Suppressor macrophage (primary cell): ENCODE results near the gene TMEM248.
"Not testable (repeated sequence)": the region's sequence is repeated elsewhere in the genome, so short reads cannot be mapped to it uniquely, and the experiment has no call there.

Experiments used
- DNase-seq, 4 experiments: peaks; one replicate each; pipeline ENCODE4 v3.0.0-alpha.2; 2020 to 2022

Gene TMEM248

DNA sequence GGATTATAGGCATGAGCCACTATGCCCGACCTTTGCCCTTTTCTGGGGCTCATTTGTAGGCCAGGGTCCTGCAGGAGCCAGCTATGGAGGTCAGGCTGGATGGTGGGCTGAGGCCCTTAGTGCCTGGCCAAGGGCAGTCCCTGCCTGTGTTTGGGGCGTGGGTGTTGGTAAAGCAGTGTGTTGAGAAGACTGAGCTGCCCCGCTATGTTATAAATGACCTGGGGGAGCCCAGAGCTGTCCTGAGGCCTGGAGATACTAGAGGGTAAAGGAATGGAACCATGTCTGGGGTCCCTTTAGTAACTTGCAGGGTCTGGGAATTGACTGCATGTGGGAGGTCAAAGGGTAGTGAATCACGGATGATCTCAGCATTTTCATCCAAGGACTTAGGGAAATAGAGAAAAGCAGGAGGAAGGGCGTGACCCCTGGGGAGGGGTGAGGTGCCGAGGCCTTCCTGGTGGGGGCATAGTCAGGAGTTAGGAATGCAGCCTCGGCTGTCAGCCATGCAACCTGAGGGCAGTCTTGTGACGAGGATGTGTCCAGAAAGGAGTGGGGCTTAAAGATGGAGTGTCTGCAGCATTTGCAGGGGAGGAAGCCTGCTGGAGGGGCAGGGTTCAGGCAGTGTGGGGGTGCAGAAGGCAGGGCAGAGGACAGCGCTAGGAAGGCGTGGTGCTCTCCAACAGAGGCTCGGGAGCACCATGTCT is 31.5 kb downstream of the TMEM248 start:
- DNase-seq = no peak

DNA sequence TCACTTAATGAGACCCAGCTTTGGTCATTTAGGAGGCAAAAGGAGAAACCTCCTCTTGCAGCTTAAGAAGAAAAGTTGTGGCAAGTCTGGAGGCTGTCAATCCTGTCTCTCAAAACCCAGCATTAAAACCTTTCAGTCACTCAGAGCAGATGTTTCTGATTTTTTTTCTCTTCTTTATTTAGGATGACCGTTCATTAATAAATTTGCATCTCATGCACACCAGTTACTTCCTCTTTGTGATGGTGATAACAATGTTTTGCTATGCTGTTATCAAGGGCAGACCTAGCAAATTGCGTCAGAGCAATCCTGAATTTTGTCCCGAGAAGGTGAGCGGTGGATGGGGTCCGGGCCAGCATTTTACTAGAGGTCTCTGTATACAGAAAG is 32.0 kb downstream of the TMEM248 start:
- no peak for DNase-seq

DNA sequence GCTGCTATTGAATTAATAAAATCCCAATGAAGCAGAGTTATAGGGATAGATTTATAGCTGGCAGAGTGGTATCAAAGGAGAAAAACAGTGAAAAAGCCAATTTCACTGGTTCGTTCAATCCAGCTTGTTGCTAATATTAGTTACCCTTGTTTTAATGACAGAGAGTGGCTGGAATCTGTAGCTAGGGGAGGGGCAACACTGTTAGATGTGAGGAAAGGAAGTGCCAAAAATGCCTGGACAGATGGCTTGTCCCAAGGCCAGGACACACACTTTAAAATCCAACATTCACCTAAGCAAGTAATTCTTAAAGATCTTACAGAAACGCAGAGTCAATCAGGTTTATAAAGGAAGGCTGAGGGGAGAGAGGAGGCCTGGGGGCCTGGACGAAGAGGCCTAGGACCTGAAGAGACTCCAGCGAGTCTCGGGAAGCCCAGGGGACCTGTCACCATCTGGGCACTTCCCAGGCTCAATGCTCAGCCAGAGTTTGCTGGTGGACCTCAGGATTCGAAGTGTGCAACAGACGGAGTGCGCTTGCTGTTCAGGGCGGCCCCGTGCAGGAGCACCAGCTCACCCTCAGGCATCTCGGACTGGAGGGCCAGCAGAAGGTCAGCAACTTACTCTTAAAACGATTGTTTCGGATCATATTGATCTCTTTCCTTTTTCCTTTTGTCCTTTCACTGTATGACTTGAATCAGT is 36.7 kb downstream of the TMEM248 start:
- DNase-seq = no peak

DNA sequence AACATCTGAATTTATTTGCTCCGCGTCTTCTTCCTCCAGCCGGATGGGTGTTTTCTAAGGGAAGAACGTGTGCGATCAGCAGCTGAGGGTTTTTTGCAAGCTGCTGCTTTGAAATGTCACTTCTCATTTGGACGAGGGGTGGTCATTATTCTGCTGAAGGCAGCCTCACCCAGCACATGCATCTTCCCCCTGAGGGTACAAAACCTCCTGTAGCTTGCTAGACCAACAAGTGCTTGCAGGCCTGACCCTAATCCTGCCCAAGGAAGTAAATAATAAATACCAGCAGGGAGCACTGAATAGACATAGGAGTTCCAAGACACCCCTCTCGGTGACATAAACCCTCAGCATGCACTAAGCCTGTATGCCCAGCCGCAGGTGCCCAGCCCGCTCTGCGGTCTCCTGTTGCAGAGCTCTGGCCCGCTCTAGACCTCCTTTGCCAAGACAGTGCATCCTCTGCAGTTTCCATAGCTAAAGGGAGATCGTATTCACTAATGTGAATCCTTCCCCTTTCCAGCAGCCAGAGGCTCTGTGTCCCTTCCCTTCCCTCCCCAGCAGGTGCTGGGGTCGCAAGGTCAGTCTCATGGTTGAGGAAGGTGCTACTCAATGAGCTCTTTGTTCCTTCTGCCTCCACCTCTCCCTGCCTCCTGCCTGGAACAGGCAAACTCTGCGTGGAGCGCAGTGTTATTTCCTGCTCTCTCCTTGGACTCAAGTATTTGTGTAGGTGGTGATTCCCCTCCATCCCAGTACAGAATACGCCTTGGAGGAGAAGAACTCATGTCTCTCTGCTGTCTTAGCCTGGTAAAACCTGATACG is 37.7 kb downstream of the TMEM248 start:
- DNase-seq = no peak

DNA sequence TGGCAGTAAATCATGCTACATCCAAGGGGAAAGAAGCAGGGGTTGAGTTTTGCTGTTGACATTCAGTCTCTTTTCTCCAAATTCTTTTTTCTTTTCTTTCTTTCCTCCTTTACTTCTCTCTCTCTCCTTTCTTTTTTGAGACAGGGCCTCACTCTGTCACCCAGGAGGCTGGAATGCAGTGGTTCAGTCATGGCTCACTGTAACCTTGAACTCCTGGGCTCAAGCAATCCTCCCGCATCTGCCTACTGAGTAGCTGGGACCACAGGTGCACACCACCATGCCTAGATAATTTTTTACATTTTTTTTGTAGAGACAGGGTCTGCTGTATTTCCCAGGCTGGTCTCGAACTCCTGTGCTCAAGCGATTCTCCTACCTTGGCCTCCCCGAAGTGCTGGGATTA is 39.2 kb downstream of the TMEM248 start:
- DNase-seq = no peak

DNA sequence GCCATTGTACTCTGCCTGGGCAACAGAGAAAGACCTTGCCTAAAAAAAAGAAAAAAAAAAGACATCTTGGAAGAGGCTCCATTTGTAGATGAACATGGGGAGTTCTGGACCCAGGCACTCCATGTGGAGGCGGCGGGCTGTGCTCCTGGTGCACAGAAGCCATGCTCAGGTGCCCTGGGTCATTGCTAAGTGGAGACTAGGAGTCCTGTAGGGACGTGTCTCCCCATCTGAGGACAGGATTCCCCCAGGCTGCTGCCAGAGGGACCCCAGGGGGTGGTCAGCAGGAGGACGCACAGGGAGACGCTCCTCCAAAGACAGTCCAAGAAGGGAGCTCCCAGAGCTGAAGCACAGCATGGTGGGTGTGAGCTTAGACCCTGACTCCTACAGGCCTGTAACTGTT is 40.1 kb downstream of the TMEM248 start:
- DNase-seq = no peak

DNA sequence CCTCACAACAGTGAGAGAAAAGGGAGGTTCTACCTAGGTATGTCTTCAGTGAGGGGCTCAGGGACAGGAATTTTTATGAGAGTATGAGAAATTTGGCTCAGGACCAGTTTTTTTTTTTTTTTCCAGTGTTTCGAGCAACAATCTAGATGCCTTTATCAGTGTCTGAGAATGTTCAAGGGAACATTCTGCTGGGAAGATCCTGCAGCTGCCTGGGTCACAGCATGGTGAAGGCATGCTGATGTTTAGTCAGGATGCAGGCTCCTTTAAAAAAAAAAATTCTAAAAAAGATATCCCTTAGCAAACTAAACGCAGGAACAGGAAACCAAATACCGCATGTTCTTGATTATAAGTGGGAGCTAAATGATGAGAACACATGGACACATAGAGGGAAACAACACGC is 43.4 kb downstream of the TMEM248 start:
- DNase-seq = no peak

DNA sequence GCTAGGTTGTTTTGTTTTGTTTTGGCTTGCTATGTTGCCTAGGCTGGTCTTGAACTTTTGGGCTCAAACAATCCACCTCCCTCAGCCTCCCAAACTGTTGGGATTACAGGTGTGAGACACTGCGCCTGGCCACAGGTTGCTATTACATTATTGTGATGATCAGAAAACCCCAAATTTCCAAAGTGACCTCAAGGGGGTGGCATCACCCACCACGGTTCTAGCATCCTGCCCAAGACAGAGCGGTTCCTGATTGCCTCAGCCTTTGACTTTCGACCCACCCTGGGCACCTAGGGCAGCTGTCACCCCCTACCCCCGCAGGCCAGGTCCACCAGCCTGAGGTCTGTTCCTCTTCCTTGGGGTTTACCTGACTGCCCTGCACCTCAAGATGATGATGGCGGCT is 46.0 kb downstream of the TMEM248 start:
- DNase-seq = no peak

DNA sequence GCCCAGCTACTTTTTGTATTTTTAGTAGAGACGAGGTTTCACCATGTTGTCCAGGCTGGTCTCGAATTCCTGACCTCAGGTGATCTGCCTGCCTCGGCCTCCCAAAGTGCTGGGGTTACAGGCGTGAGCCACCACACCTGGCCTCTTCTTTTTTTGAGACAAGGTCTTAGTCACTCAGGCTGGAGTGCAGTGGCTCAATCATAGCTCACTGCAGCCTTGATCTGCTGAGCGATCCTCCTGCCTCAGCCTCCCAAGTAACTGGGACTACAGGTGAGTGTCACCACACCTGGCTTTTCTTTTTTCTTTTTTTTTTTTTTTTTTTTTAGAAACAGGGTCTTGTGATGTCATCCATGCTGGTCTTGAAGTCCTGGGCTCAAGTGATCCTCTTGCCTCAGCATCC is 48.0 kb downstream of the TMEM248 start:
- not testable (repeated sequence) for DNase-seq

DNA sequence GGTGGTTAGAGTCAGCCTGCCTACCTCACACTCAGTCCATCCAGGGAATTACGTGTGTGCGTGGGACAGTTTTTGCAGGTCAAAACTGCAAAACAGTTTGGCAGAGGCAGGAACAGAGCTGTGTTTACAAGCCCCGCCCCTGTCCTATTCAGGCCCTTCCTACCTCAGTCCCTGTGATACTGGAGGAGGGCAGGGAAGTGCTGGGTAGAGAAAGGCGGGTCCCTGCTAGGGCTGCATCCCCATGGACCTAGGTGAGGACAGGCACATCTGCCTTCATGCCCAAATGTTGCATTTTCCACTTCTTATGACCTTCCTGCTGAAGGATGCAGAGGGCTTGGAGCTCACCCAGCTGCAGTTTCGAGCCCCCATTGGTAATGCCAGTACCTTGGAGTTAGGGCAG is 49.3 kb downstream of the TMEM248 start:
- DNase-seq = no peak

DNA sequence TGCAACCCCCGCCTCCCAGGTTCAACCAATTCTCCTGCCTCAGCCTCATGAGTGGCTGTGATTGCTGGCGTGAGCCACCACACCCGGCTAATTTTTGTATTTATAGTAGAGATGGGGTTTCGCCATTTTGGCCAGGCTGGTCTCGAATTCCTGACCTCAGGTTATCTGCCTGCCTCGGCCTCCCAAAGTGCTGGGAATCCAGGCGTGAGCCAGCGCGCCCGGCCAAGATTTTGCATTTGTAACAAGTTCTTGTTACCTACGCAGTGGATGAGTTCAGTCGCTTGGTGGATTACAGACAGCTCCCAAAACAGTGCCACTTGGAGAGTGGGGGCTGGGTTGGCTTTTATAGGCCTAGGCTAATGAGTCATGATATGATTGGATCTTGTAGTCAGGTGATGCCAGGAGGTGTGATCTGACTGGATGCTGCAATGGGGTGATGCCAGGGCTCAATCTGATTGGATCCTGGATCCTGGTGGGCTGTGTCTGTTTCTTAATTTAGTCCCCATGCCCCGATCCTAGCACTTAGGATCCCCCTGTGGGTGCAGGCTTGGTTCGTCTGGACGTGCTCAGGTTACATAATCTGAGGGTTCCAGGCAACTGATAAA is 54.1 kb downstream of the TMEM248 start:
- DNase-seq = no peak

DNA sequence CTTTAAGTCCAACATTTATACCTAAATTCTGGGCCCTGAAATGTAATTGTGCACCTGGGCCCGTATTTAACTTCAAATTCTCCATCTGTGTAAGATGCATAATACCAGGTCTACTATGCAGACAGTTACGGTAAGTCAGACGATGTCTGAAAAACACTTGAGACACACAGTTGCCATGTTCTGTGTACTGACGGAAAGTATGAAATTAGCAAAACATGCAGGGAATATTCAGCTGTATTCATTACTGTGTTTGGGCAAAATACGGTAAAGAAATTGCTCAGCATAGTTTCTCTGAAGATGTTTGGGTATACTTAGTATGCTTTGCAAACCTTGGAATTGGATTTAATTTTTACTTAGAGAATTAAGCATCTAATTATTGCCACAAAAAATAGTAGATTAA is 57.3 kb downstream of the TMEM248 start:
- not testable (repeated sequence) for DNase-seq

DNA sequence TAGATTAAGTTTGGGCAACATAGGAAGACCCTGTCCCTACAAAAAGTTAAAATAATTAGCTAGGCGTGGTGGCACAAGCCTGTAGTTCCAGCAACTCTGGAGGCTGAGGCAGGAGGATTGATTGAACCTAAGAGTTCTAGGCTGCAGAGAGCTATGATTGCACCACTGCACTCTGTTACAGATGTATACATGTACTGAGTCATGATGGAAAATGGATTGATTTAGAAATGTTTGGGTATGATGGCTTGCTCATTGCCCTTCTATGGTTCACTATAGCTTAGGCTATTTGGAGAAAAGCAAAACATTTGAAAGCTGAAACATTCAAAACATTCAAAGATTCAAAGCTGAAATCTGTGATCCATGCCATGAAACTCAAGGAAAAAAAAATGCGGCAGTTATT is 58.0 kb downstream of the TMEM248 start:
- DNase-seq = not testable (repeated sequence)

DNA sequence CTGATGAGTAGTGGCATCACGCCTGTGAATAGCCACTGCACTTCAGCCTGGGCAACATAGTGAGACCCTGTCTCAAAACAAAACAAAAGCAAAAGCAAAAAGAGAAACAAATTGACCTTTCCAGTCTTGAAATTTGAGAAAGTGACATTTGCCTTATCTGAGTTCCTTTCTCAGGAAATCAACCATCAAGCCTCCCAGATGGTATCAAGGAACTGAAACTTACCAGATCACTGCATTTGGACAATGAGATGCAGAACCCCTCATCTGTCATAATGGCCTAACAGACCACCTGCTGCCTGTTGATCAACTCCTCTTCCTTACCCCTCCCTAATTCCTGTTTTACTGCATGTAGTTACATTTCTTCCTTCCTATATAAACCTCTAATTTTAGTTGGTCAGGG is 59.3 kb downstream of the TMEM248 start:
- DNase-seq = not testable (repeated sequence)

DNA sequence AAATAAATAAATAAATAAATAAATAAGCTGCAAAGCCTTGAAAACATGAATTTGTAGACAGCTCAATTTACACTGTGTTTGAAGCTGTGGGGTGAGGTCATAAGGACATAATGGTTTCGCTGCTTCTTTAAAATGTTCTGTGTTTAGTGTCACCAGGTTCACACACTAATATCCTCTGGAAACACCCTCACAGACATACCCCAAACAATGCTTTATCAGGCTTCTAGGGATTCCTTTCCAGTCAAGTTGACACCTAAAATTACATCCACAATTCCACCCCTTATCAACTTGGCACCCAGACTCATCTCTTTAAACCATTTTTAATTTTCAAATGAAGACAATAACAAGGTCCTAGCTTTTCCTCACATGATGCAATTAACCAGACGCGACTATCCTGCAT is 68.5 kb downstream of the TMEM248 start:
- not testable (repeated sequence) for DNase-seq

DNA sequence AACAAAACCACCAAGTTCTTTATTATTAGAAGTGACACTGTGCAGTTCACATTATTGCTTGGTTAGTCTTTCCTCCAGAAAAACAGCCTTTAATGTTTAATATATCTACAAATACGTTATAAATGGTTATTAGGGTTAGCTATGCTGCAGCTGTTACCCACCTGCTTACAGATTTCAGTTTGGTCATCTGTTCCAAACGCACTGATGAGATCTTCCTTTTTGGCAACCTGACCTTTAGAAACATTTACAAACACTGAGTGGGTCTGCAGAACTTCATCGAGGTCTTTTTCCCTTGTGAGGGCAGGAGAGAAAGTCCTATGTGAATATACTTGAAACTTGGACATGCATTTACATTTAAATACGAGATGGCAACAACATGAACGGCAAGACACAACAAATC is 73.0 kb downstream of the TMEM248 start:
- not testable (repeated sequence) for DNase-seq

DNA sequence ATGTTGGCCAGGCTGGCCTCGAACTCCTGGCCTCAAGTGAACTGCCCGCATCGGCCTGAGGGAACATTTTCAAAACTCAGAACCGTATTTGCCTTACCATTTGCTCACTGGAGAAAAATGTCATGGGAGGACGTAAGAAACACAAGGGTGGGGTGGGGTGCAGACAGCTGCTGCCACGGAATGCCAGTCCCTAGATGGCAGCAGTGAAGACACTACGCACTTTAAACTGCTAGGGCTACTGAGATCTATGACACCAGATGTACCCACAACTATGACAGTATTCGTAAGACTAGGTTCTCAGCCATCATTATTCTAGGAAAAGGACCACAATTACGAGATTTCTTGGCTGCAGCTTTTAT is 73.6 kb downstream of the TMEM248 start:
- peak; percentile 66 to 74 (median 68) for DNase-seq

DNA sequence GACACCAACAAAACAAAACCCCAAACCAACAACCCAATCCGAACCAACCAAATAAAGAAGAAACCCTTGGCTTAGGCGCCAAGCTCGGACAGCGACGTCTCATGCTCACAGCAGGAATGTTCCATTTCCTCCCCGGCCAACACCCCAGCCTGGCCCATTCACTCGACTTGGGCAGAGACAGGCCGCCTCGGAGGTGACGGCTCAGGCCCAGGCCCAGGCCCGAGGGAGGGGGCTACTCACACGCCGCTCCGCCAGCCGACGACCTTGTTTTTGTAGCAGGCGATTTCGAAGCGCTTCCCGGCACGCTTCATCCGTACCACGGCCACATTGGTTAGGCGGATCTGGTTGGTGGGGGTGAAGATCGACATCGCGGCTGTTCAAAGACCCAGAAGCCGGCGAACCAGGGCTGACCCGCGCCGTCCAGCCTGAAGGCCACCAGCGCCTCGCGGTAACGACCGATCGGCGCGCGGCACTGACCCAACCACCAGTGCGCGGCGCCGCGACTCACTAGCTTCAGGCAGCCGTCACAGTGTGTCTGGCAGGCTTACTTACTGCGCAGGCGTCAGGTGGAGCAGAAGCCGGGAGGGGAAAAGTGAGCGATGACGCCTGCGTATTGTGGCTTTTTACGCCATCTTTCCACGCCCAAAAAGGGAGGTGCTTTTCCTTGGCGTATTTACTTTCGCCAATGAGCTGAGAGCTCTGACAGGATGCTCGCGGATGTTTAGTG is 74.2 kb downstream of the TMEM248 start, which contains the start of gene SBDS:
SBDS (minus strand) TSS at position 537 of the 727 bp plus-strand sequence; CDS start at position 368, 169 bp downstream.
- DNase-seq = peak; percentile 97 to 99 (median 98)

DNA sequence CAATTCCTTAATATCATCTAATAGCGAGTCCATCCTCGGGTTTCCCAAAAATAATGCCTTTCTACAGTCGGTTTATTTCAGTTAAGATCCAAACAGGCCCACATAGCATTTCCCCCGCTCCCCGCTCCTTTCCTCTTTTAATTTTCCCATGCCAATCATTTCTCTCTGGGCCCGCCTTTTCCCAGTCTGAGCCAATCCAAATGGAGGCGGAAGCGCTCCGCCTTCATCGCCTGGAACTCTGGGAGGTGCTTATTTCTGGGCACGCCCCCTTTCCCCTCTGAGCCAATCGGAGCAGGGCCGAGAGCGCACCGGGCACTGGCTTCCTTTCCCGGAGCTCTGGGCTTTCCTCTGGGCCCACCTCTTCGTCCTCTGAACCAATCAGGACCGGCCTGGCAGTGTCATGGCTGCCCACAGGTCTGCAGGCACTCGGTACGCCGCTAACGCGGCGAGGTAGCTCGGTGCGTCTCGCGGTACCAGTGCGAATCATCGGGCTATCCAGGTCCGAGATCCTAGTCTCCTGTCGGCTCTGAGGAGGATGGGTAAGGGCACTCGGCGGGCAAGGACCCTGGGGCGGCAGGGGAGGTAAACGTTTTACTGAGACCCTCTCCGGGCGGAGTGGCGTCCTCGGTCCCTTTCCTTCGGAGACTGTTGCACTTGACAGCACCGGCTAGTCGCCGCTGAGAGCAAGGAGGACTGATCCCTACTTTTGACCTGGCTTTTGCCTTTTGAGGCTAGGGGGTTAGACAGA is 75.6 kb downstream of the TMEM248 start, which contains the start of gene TYW1:
TYW1 (plus strand) TSS at position 390 of the 748 bp plus-strand sequence; CDS start at position 536, 146 bp downstream.
- peak; percentile 97 to 99 (median 98) for DNase-seq

DNA sequence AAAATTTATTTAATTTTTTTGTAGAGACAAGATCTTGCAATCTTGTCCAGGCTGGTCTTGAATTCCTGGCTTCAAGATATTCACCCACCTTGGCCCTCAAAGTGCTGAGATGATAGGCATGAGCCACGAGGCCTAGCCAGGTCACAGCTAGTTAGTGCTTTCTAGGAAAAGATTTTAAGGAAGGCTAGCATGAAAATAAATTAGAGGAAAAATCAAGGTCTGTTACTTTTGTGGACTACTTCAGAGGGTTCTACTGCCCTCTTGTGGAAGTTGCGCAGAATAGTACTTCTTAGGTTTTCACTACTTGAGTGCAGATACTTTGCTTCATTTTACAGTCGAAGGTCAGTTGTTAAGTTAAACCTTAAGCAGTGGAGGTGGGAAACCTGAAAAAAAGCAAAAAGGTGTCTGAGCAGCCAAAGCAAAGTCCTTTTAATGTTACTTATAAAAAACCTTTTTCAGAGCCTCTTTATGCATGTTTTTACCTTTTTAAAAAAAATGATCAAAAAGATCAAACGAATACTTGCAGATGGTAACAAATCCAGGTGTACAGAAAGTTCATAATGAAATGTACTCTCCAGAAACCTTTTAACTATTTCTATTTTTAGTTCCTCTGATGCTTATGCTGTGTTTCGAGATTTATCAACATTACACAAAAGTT is 79.7 kb downstream of the TMEM248 start:
- DNase-seq = peak in 2 of 4 experiments; percentile 14 to 32

DNA sequence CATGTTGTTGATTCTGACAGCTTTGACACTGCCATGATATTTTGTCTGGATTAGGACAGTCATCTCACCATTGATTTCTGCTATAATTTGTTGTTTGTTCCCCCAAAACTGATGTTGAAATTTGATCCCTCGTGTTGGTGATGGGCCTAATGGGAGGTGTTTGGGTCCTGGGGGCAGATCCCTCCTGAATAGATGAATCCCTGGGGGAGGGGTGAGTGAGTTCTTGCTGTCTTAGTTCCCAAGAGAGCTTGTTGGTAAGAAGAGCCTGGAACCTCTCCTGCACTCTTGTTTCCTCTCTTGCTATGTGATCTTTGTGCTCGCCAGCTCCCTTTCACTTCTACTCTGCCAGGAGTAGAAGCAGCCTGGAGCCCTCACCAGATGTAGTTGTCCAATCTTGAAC is 83.1 kb downstream of the TMEM248 start:
- not testable (repeated sequence) for DNase-seq
